Activated CD8-positive, alpha-beta T cell treated with anti-CD3 and anti-CD28 coated beads for 36 hours (primary cell): ENCODE measurements around the gene SPECC1. TPM values are rescaled to one million over a fixed set of nuclear protein-coding genes. Genes with fewer than 3 reads are reported as not detected.

Experiments
- ATAC-seq: fragments of 200-7000 bp; cut with Tn5 transposase; one replicate; pipeline ENCODE4 v1.10.0; 2021; ENCODE audit warnings: mild to moderate bottlenecking, moderate library complexity
- CTCF ChIA-PET: fragments of 350-600 bp; sonication (Branson Sonifier 250); formaldehyde crosslinking; loops from one replicate; lab custom pipeline; 2021; ENCODE audit warnings: antibody characterized with exemption; lab: Charles Lee
- POLR2A ChIA-PET: fragments of 350-600 bp; sonication (Branson Sonifier 250); formaldehyde crosslinking; loops from one replicate; lab custom pipeline; 2021; ENCODE audit warnings: antibody characterized with exemption; lab: Charles Lee
- DNase-seq: peaks from one replicate; pipeline ENCODE4 v3.0.0-alpha.2; 2020
- H3K27ac Mint-ChIP-seq: one replicate; pipeline ENCODE4 v1.8.0; 2021; ENCODE audit warnings: mild to moderate bottlenecking, mixed read lengths
- H3K27me3 Mint-ChIP-seq: one replicate; pipeline ENCODE4 v1.8.0; 2021; ENCODE audit warnings: mixed read lengths
- H3K36me3 Mint-ChIP-seq: one replicate; pipeline ENCODE4 v1.8.0; 2021; ENCODE audit warnings: low read depth, mixed read lengths
- H3K4me1 Mint-ChIP-seq: one replicate; pipeline ENCODE4 v1.8.0; 2021; ENCODE audit warnings: low read depth, mixed read lengths
- H3K4me3 Mint-ChIP-seq: one replicate; pipeline ENCODE4 v1.8.0; 2021; ENCODE audit warnings: mild to moderate bottlenecking, moderate library complexity, mixed read lengths
- H3K9me3 Mint-ChIP-seq: one replicate; pipeline ENCODE4 v1.8.0; 2021; ENCODE audit warnings: mixed read lengths
- intact Hi-C: fragments of 100-400 bp; cut with micrococcal nuclease; formaldehyde crosslinking; loops from one replicate; pipeline ENCODE4 v1.10.0; 2022
- total RNA-seq, 2 experiments: library from RNA; stranded (reverse); gene quantifications; one replicate each; pipeline ENCODE4 v1.2.3, GENCODE V29; 2021
- TF ChIP-seq, protein P1 (sequence below): fragments of 200-600 bp; IDR thresholded peaks from one replicate; pipeline ENCODE4 v1.8.0; 2022; ENCODE audit warnings: antibody characterized with exemption, mild to moderate bottlenecking

The SPECC1 gene
- total RNA-seq, 2 experiments from 2014 or later, result 9.9 to 10.3 TPM

DNA sequence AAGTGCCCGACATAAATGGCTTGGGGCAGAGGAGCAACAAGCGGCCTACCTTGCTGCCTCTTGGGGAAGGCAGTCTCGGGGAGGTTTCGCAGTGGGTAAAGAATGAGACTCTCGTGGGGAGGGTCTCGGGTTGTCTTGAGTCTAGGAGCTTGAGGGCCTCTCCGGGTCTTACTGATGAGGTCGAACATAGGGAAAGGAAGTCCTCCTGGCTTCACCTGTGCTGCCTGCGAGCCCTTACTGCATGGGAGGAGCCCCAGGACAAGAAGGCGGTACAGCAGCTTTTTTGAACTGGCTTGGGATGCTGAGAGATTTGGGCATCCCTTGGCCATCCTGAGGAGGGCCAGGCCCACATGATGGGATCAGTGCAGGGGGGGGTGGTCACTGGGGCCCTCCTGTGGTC, 71.4 kb downstream of the SPECC1 start:
- DNase-seq, result no peak
- Mint-ChIP-seq H3K36me3 (no peaks in the 10 kb centered on the region), H3K27ac (no peak overlapping the region), H3K4me1 (peaks cover 11% of the 10 kb centered on the region), H3K9me3 (no peaks in the 10 kb centered on the region), H3K4me3 (no peak overlapping the region), H3K27me3 (peaks cover 2% of the 10 kb centered on the region)
- no peak for ATAC-seq
- ChIA-PET POLR2A (no interaction called here), CTCF (interaction anchor here (1.2 kb wide), 1 partner anchor 72 kb away, joined by 3 read pairs; no protein-coding TSS in a partner anchor)
- TF ChIP-seq, protein P1, sequence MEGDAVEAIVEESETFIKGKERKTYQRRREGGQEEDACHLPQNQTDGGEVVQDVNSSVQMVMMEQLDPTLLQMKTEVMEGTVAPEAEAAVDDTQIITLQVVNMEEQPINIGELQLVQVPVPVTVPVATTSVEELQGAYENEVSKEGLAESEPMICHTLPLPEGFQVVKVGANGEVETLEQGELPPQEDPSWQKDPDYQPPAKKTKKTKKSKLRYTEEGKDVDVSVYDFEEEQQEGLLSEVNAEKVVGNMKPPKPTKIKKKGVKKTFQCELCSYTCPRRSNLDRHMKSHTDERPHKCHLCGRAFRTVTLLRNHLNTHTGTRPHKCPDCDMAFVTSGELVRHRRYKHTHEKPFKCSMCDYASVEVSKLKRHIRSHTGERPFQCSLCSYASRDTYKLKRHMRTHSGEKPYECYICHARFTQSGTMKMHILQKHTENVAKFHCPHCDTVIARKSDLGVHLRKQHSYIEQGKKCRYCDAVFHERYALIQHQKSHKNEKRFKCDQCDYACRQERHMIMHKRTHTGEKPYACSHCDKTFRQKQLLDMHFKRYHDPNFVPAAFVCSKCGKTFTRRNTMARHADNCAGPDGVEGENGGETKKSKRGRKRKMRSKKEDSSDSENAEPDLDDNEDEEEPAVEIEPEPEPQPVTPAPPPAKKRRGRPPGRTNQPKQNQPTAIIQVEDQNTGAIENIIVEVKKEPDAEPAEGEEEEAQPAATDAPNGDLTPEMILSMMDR, result no peak
- intact Hi-C loops, result no loop called here

DNA sequence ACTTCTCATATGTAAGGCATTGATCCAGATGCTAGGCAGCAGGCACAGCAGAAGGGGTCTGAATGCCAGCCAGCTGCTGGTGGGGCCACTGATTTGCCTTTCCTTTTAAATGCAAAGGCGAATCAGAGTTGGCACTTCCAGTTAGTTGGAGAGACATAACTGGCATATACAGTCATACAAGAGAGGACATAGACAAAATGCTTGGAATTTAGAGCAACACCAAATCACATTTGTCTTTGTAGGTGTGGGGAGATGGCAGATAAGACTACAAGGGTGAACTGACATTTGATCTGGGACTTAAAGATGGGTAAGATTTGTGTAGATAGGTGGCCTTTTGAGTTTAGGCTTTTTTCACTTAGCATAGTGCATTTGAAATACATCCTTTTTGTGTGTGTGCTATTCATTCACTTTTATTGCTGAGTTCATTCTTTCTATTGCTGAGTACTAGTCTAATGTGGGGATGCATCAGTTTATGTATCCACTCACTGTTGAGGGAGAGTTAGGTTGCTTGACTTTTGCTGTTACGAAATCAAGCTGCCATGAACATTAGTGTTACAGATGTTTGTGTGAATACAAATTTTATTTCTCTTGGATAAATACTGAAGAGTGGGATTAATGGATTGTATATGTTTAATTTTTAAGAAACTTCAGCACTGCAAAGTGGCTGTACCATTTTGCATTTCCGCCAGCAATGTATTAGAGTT, 74.1 kb downstream of the SPECC1 start:
- intact Hi-C loops, result no loop called here
- POLR2A ChIA-PET, result no interaction called here
- H3K4me3 Mint-ChIP-seq, result no peak overlapping the region
- no peaks in the 10 kb centered on the region for H3K27me3 Mint-ChIP-seq
- DNase-seq (no peak), ATAC-seq (no peak)
- no peaks in the 10 kb centered on the region for H3K36me3 Mint-ChIP-seq
- no peak overlapping the region for H3K27ac Mint-ChIP-seq
- TF ChIP-seq, protein P1, result no peak
- CTCF ChIA-PET, result no interaction called here
- H3K4me1 Mint-ChIP-seq, result peaks cover under 1% of the 10 kb centered on the region
- H3K9me3 Mint-ChIP-seq, result no peaks in the 10 kb centered on the region

DNA sequence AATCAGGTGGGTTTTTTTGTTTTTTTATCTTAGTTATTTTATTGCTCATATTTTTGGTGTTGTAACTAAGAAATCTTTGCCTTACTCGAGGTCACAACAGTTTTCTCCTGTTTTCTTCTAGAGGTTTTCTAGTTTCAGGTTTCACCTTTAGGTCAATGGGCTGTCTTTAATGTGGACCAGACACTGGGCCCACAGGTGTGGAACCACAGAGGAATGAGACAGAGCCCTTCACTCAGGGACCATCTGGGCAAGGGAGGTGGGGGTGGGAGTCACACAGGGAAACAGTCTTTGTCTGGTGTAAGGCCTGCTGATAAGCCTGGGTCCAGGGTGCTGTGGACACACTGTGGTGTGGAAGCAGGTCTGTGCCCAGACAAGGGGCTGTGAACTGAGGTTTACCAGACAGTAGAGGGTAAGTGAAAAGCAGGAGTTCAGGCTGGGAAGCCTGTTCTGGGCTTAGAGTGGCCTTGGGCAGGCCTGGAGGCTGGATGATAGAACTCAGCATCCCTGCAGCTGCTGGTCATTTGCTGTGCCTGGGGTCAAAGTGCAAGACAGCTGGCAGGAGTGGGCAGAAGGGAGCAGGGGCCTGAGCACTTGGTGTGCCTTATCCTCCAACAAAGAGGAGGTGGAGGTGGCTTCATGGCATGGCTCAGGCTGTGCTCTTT, 75.6 kb downstream of the SPECC1 start:
- ATAC-seq (no peak), DNase-seq (no peak)
- H3K4me1 Mint-ChIP-seq, result no peaks in the 10 kb centered on the region
- no peak overlapping the region for H3K27ac Mint-ChIP-seq
- no peaks in the 10 kb centered on the region for H3K27me3 Mint-ChIP-seq
- no peaks in the 10 kb centered on the region for H3K36me3 Mint-ChIP-seq
- intact Hi-C loops, result no loop called here
- H3K4me3 Mint-ChIP-seq, result no peak overlapping the region
- ChIA-PET CTCF (no interaction called here), POLR2A (no interaction called here)
- TF ChIP-seq, protein P1, result no peak
- H3K9me3 Mint-ChIP-seq, result no peaks in the 10 kb centered on the region

DNA sequence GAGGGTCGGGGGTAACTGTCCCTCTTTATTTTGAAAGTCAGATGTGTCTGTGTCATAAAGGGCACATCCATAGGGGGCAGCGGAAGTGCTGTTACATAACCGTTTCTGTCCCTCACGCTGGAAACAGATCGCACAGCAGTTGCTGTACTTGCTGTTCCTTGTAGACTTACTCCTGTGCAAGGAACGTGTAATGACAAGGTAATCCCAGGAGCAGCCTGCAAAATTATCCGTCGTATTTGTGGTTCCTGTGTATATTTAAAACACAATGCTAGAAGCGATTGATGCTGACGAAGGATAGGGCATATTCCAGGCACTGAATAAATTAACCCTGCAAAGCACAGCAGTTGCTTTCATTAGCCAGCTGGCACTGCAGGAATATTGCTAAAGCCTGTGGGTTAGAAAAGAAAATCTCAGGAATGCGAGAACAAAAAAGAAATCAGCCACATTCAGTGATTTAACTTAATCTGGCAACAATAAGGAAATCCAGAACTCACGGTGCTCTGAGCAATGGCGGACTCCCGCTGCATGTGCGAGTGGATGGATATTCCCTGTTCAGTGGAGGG, 76.2 kb downstream of the SPECC1 start:
- Mint-ChIP-seq H3K4me3 (no peak overlapping the region), H3K27me3 (no peaks in the 10 kb centered on the region), H3K9me3 (no peaks in the 10 kb centered on the region), H3K4me1 (peaks cover 3% of the 10 kb centered on the region), H3K27ac (no peak overlapping the region), H3K36me3 (no peaks in the 10 kb centered on the region)
- intact Hi-C loops, result no loop called here
- CTCF ChIA-PET, result no interaction called here
- no peak for ATAC-seq
- no peak for DNase-seq
- POLR2A ChIA-PET, result no interaction called here
- TF ChIP-seq, protein P1, result no peak
